NB4 (cell line): ENCODE results near the gene PRH2.

Source experiments
- DNase-seq: peaks from one replicate; pipeline ENCODE4 v3.0.0; 2010; ENCODE audit warnings: low read depth
- H3K4me3 ChIP-seq: one replicate; pipeline ENCODE4 v1.5.1; 2011; ENCODE audit warnings: mild to moderate bottlenecking, low read depth, low read length, moderate library complexity
- CTCF ChIP-seq: IDR thresholded peaks from one replicate; pipeline ENCODE4 v1.5.1; 2012; ENCODE audit warnings: low read depth, low read length
- MYC ChIP-seq: IDR thresholded peaks from 2 replicates; pipeline ENCODE4 v1.6.1; 2011; ENCODE audit warnings: low read depth, low read length
- POLR2A ChIP-seq: IDR thresholded peaks from 2 replicates; pipeline ENCODE4 v1.6.1; 2011; ENCODE audit warnings: mild to moderate bottlenecking; ENCODE audit not compliant: insufficient read length; ENCODE audit errors: extremely low read depth
- TF ChIP-seq, protein P1 (sequence below): IDR thresholded peaks from 2 replicates; pipeline ENCODE4 v1.6.1; 2011; ENCODE audit warnings: low read depth, low read length

The PRH2 gene

GRCh38 chr12:10952645-10953044, 23.6 kb downstream of the PRH2 start:
- no peak for TF ChIP-seq POLR2A
- no peak for TF ChIP-seq MYC
- TF ChIP-seq, protein P1, sequence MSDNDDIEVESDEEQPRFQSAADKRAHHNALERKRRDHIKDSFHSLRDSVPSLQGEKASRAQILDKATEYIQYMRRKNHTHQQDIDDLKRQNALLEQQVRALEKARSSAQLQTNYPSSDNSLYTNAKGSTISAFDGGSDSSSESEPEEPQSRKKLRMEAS: no peak
- TF ChIP-seq CTCF: no peak
- DNase-seq: no peak

DNA sequence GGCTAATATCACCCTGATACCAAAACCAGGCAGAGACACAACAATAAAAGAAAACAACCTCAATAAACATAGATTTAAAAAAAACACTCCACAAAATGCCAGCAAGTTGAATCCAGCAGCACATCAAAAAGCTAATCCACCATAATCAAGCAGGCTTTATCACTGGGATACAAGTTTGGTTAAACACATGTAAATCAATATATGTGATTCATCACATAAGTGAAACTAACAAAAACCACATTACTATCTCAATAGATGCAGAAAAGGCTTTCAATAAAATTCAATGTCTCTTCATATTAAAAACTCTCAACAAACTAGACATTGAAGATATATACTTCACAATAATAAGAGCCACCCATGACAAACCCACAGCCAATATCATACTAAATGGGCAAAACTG, 27.0 kb downstream of the PRH2 start:
- H3K4me3 ChIP-seq: no peak overlapping the region
- TF ChIP-seq POLR2A (no peak), MYC (no peak), CTCF (no peak)
- TF ChIP-seq, protein P1: no peak
- DNase-seq: no peak

More at GRCh38 chr12:10952645-10953044, 23.6 kb downstream of the PRH2 start:
- H3K4me3 ChIP-seq: no peak overlapping the region

GRCh38 chr12:10957741-10958140, 28.7 kb downstream of the PRH2 start:
- TF ChIP-seq MYC (no peak), CTCF (no peak), POLR2A (no peak)
- TF ChIP-seq, protein P1: no peak

DNA sequence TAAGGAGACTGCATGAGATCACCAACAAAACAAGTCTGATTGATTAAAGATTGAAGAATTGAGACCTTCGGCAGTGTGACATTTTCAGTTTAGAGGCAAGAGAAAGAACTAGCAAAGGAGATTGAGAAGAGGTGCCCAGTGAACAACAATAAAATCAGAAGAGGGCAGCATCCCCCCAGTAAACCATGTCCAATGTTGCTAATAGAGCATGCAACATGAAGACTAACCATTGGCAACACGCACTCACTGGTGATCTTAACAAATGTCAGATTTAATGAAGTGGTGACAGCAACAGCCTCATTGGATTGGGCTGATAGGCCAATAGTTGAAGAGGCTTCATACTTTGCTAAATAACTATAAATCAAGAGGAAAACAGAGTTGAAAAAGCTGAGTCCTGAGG, 30.8 kb downstream of the PRH2 start:
- TF ChIP-seq MYC (no peak), POLR2A (no peak), CTCF (no peak)
- TF ChIP-seq, protein P1: no peak
- DNase-seq: no peak

More at GRCh38 chr12:10957741-10958140, 28.7 kb downstream of the PRH2 start:
- no peak overlapping the region for H3K4me3 ChIP-seq
- no peak for DNase-seq

GRCh38 chr12:10960211-10960610, 31.2 kb downstream of the PRH2 start:
- no peak for DNase-seq
- TF ChIP-seq, protein P1: no peak
- TF ChIP-seq POLR2A (no peak), CTCF (no peak), MYC (no peak)

More for the DNA sequence above, 30.8 kb downstream of the PRH2 start:
- no peak overlapping the region for H3K4me3 ChIP-seq

GRCh38 chr12:10965476-10965875, 36.4 kb downstream of the PRH2 start:
- DNase-seq: no peak
- TF ChIP-seq POLR2A (no peak), MYC (no peak), CTCF (no peak)
- TF ChIP-seq, protein P1: no peak
- no peak overlapping the region for H3K4me3 ChIP-seq

More at GRCh38 chr12:10960211-10960610, 31.2 kb downstream of the PRH2 start:
- H3K4me3 ChIP-seq: no peak overlapping the region
